ENCODE results near the gene HECW1.

GRCh38 chr7:43072530-43072929, 39.9 kb upstream of the HECW1 start:
- no peak for TF ChIP-seq FOXA1 (IDR thresholded peaks at IDR 0.05)
- TF ChIP-seq SP1 (IDR thresholded peaks at IDR 0.05) = no peak
- TF ChIP-seq TARDBP (IDR thresholded peaks at IDR 0.05) = no peak
- no peak for TF ChIP-seq ELF4 (IDR thresholded peaks at IDR 0.05)
- no peak for TF ChIP-seq PKNOX1 (IDR thresholded peaks at IDR 0.05)
- no peak for TF ChIP-seq BHLHE40 (IDR thresholded peaks at IDR 0.05; ENCODE audit: borderline replicate concordance)
- no peak for TF ChIP-seq FOXK2 (IDR thresholded peaks at IDR 0.05)
- no peak for TF ChIP-seq SUZ12 (IDR thresholded peaks at IDR 0.05)
- TF ChIP-seq ARNT (IDR thresholded peaks at IDR 0.05) = no peak
- no peak for TF ChIP-seq FOXM1 (IDR thresholded peaks at IDR 0.05; ENCODE audit: borderline replicate concordance)
- TF ChIP-seq LEF1 (IDR thresholded peaks at IDR 0.05; ENCODE audit: borderline replicate concordance) = no peak
- no peak for TF ChIP-seq HDGF (IDR thresholded peaks at IDR 0.05; ENCODE audit: borderline replicate concordance)
- TF ChIP-seq L3MBTL2 (conservative IDR thresholded peaks at IDR 0.05) = no peak
- TF ChIP-seq ZNF384 (IDR thresholded peaks at IDR 0.05) = no peak

Data from HEK293T (cell line).